Measurements from ENCODE around the gene ATAD3A.

The ATAD3A gene

GRCh38 chr1:1564268-1564667 lies 52.3 kb downstream of the ATAD3A start:
- no peaks in the 10 kb centered on the region for H3K9me3 ChIP-seq (ENCODE audit: low read length)
- no peaks in the 10 kb centered on the region for H3K4me1 ChIP-seq (ENCODE audit: insufficient read depth, low read length)
- no peak overlapping the region for H2AFZ ChIP-seq (ENCODE audit: low read depth, low read length)
- no peaks in the 10 kb centered on the region for H3K27me3 ChIP-seq (ENCODE audit: insufficient read depth, low read length)
- H3K36me3 ChIP-seq (ENCODE audit: insufficient read depth, low read length): peaks cover 56% of the 10 kb centered on the region
- H3K4me3 ChIP-seq (ENCODE audit: low read length): no peak overlapping the region

GRCh38 chr1:1565340-1565739 lies 53.4 kb downstream of the ATAD3A start:
- H2AFZ ChIP-seq (ENCODE audit: low read depth, low read length): no peak overlapping the region
- H3K36me3 ChIP-seq (ENCODE audit: insufficient read depth, low read length): peaks cover 58% of the 10 kb centered on the region
- H3K27me3 ChIP-seq (ENCODE audit: insufficient read depth, low read length): no peaks in the 10 kb centered on the region
- no peaks in the 10 kb centered on the region for H3K4me1 ChIP-seq (ENCODE audit: insufficient read depth, low read length)
- H3K9me3 ChIP-seq (ENCODE audit: low read length): no peaks in the 10 kb centered on the region
- no peak overlapping the region for H3K4me3 ChIP-seq (ENCODE audit: low read length)

DNA sequence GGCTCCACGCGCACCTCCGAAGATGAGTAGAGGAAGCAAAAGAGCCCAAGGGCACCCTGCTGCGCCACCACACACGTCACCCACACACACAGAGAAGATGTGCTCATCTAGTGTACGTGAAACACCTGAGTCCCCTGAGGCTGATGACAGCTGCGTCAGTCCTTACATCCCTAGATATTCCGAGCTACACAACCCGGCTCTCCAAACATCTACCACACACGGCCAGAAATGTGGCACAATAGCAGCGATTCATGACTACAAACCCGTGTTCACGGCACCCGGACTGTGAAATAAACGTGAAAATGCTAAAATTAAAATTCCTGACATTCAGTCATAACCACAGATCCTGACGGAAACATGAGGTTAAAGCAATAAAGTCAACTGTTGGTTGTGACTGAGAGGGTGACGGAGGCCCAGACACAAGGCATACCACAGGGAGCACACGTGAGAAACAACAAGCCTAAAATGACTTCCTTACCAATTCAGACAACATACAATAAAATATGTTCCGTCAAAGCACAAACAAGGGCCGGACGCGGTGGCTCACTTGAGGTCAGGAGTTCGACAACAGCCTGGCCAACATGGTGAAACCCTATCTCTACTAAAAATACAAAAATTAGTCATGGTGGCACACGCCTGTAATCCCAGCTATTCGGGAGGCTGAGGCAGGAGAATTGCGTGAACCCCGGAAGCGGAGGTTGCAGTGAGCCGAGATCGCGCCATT lies 55.4 kb downstream of the ATAD3A start:
- no peaks in the 10 kb centered on the region for H3K9me3 ChIP-seq (ENCODE audit: low read length)
- H2AFZ ChIP-seq (ENCODE audit: low read depth, low read length): no peak overlapping the region
- no peak overlapping the region for H3K4me3 ChIP-seq (ENCODE audit: low read length)
- H3K36me3 ChIP-seq (ENCODE audit: insufficient read depth, low read length): peaks cover 44% of the 10 kb centered on the region
- H3K4me1 ChIP-seq (ENCODE audit: insufficient read depth, low read length): no peaks in the 10 kb centered on the region
- H3K27me3 ChIP-seq (ENCODE audit: insufficient read depth, low read length): no peaks in the 10 kb centered on the region

DNA sequence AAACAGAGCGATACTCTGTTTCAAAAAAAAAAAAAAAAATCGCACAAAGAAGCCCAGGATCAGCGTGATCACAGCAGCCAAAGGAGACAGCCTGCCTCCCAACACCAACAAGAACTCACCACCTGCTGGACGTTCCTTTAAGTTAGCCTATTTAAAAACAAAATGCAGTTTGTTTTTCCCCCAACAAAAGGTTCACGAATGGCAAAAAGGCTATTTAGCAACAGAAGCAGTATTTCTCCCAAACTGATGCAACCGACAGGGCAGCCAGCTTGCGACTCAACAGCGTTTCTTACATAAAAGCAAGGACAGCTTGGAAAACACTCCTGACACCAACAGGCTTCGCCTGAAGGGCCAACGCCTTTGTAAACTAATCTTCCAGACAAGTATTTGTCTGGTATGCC lies 55.9 kb downstream of the ATAD3A start:
- Histone ChIP-seq H3K9me3 (ENCODE audit: low read length) (no peaks in the 10 kb centered on the region), H3K4me3 (ENCODE audit: low read length) (no peak overlapping the region), H3K4me1 (ENCODE audit: insufficient read depth, low read length) (no peaks in the 10 kb centered on the region), H3K27me3 (ENCODE audit: insufficient read depth, low read length) (no peaks in the 10 kb centered on the region), H3K36me3 (ENCODE audit: insufficient read depth, low read length) (peaks cover 39% of the 10 kb centered on the region), H2AFZ (ENCODE audit: low read depth, low read length) (no peak overlapping the region)

- H3K36me3 ChIP-seq (ENCODE audit: insufficient read depth, low read length): peaks cover 26% of the 10 kb centered on the region
- no peak overlapping the region for H3K4me3 ChIP-seq (ENCODE audit: low read length)
Observed at GRCh38 chr1:1569341-1569740, 57.4 kb downstream of the ATAD3A start.

GRCh38 chr1:1573843-1574720 lies 62.1 kb downstream of the ATAD3A start:
- peak overlapping the region; percentile 22 for H2AFZ ChIP-seq (ENCODE audit: low read depth, low read length)
- peaks cover 13% of the 10 kb centered on the region for H3K4me1 ChIP-seq (ENCODE audit: insufficient read depth, low read length)
- peak overlapping the region; percentile 88 for H3K4me3 ChIP-seq (ENCODE audit: low read length)
- H3K36me3 ChIP-seq (ENCODE audit: insufficient read depth, low read length): peaks cover 11% of the 10 kb centered on the region
- H3K9me3 ChIP-seq (ENCODE audit: low read length): no peaks in the 10 kb centered on the region
- H3K27me3 ChIP-seq (ENCODE audit: insufficient read depth, low read length): peaks cover 7% of the 10 kb centered on the region

More at GRCh38 chr1:1569341-1569740, 57.4 kb downstream of the ATAD3A start:
- Histone ChIP-seq H3K4me1 (ENCODE audit: insufficient read depth, low read length) (peaks cover 6% of the 10 kb centered on the region), H3K27me3 (ENCODE audit: insufficient read depth, low read length) (no peaks in the 10 kb centered on the region), H2AFZ (ENCODE audit: low read depth, low read length) (no peak overlapping the region), H3K9me3 (ENCODE audit: low read length) (no peaks in the 10 kb centered on the region)

DNA sequence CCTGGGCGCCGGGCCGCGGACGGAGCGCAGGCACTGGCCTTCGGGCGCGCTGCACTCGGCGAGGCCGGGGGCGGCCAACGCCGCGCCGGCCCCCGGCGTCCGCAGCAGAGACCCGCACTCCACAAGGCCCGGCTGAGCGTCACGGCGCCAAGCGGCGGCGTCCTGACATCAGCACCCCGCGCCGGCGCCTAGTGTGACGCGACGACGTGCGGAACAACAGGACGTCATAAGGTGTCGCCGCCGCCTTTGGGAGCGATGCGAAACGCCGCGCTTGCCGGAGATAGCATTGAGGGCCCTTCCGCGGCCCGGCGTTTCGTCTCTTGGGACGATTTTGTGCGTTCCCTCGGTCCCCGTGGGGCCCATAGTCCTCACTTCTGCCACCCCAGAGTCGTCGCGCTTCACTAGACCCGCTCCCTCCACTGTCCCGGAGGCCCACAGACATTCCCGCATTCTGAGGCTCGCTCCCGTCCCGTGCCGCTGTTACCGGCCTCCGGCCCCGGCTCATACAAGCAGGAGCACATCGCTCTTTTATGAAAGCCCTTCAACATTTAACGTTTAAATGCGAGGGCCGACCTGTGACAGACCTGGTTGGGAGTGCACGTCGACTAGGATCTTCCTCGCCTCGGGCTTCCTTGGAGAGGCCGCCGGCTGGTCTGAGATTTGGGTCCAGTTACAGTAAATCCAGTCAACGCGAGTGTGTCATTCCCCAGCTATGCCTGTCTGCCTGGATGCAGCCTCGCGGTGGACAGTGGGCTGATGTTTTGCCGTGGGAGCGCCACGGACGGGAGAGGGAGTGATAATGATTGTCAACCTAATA lies 63.0 kb downstream of the ATAD3A start, which contains the start of gene SSU72:
Gene SSU72, minus strand, starts transcription at position 143 of the 817 bp plus-strand sequence. CDS start 306 bp downstream, outside the sequence.
- peak within 1 kb of the TSS; percentile 88 for H3K4me3 ChIP-seq (ENCODE audit: low read length)
- peaks cover 5% of the 10 kb centered on the region for H3K36me3 ChIP-seq (ENCODE audit: insufficient read depth, low read length)
- H3K9me3 ChIP-seq (ENCODE audit: low read length): no peaks in the 10 kb centered on the region
- H3K4me1 ChIP-seq (ENCODE audit: insufficient read depth, low read length): peaks cover 13% of the 10 kb centered on the region
- peak within 1 kb of the TSS; percentile 30 for H2AFZ ChIP-seq (ENCODE audit: low read depth, low read length)
- H3K27me3 ChIP-seq (ENCODE audit: insufficient read depth, low read length): peaks cover 7% of the 10 kb centered on the region

- Histone ChIP-seq H3K4me1 (ENCODE audit: insufficient read depth, low read length) (peaks cover 16% of the 10 kb centered on the region), H2AFZ (ENCODE audit: low read depth, low read length) (no peak overlapping the region), H3K27me3 (ENCODE audit: insufficient read depth, low read length) (peaks cover 12% of the 10 kb centered on the region), H3K9me3 (ENCODE audit: low read length) (no peaks in the 10 kb centered on the region), H3K4me3 (ENCODE audit: low read length) (no peak overlapping the region), H3K36me3 (ENCODE audit: insufficient read depth, low read length) (no peaks in the 10 kb centered on the region)
Observed at GRCh38 chr1:1577367-1578011, 65.5 kb downstream of the ATAD3A start.

- Histone ChIP-seq H3K4me3 (ENCODE audit: low read length) (no peak overlapping the region), H2AFZ (ENCODE audit: low read depth, low read length) (no peak overlapping the region), H3K27me3 (ENCODE audit: insufficient read depth, low read length) (peaks cover 22% of the 10 kb centered on the region), H3K9me3 (ENCODE audit: low read length) (peaks cover under 1% of the 10 kb centered on the region), H3K36me3 (ENCODE audit: insufficient read depth, low read length) (no peaks in the 10 kb centered on the region), H3K4me1 (ENCODE audit: insufficient read depth, low read length) (peaks cover 12% of the 10 kb centered on the region)
Observed at GRCh38 chr1:1578371-1578940, 66.5 kb downstream of the ATAD3A start.

GRCh38 chr1:1582585-1583346 lies 70.8 kb downstream of the ATAD3A start:
- Histone ChIP-seq H2AFZ (ENCODE audit: low read depth, low read length) (no peak overlapping the region), H3K4me3 (ENCODE audit: low read length) (no peak overlapping the region), H3K27me3 (ENCODE audit: insufficient read depth, low read length) (peaks cover 29% of the 10 kb centered on the region), H3K4me1 (ENCODE audit: insufficient read depth, low read length) (peaks cover 3% of the 10 kb centered on the region), H3K36me3 (ENCODE audit: insufficient read depth, low read length) (no peaks in the 10 kb centered on the region), H3K9me3 (ENCODE audit: low read length) (peaks cover 3% of the 10 kb centered on the region)

DNA sequence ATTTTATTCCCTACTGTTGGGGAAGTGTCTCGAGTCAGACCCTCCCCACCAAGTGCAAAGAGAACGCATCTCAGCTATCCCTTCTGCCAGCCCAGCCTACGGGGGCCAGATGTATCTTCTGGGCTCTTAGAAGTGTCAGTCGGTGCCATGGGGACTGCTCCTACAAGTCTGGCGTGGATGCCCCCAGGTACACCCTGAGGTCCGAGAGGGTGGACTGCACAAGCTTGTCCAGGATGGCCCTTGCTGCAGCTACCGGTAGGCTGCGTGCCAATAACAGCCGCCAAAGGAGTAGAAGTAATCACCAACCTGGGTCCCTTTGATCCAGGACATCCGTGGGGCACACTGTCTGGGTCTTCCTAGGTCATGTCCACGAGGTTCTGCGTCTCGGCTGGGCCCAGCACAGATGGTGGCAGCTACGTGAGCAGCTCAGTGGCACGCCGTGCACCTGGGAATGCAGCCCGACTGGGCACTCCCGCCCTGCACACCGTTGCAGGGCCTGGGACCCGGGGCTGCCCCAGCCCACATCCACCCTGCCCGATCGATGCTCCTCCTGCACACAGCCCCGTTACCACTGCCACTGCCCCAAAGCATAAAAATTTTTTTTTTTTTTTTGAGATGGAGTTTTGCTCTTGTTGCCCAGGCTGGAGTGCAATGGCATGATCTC lies 71.5 kb downstream of the ATAD3A start:
- Histone ChIP-seq H2AFZ (ENCODE audit: low read depth, low read length) (no peak overlapping the region), H3K9me3 (ENCODE audit: low read length) (peaks cover 3% of the 10 kb centered on the region), H3K36me3 (ENCODE audit: insufficient read depth, low read length) (no peaks in the 10 kb centered on the region), H3K4me3 (ENCODE audit: low read length) (no peak overlapping the region), H3K4me1 (ENCODE audit: insufficient read depth, low read length) (peaks cover 3% of the 10 kb centered on the region), H3K27me3 (ENCODE audit: insufficient read depth, low read length) (peaks cover 28% of the 10 kb centered on the region)
